ENCODE measurements around the gene OR6B2. TPM values are rescaled to one million over a fixed set of nuclear protein-coding genes. Genes with fewer than 3 reads are reported as not detected.

Gene OR6B2
- polyA plus RNA-seq, 1 donor from 2014 or later, result not detected

- Histone ChIP-seq H3K4me2 (ENCODE audit: low read length) (no peak overlapping the region), H3K27ac (ENCODE audit: low read length) (no peak overlapping the region), H2AFZ (ENCODE audit: low read depth, low read length) (no peak overlapping the region), H3K9ac (ENCODE audit: low read length) (no peak overlapping the region), H3K9me3 (ENCODE audit: low read length) (no peaks in the 10 kb centered on the region), H3K36me3 (ENCODE audit: insufficient read depth, low read length) (no peaks in the 10 kb centered on the region), H3K9me2 (ENCODE audit: insufficient read depth, low read length) (no peaks in the 10 kb centered on the region), H4K20me1 (ENCODE audit: insufficient read depth) (no peaks in the 10 kb centered on the region), H3K79me2 (replicated peaks; ENCODE audit: insufficient read depth, low read length) (no peaks in the 10 kb centered on the region), H3K4me3 (ENCODE audit: low read length) (no peak overlapping the region), H3K27me3 (ENCODE audit: insufficient read depth, low read depth, low read length) (no peaks in the 10 kb centered on the region), H3F3A (ENCODE audit: insufficient read depth, low read length, poor library complexity, severe bottlenecking) (no peaks in the 10 kb centered on the region)
- TF ChIP-seq TAF1 (IDR thresholded peaks at IDR 0.05; ENCODE audit: low read depth), result no peak
- TF ChIP-seq EP300 (conservative IDR thresholded peaks at IDR 0.05; ENCODE audit: poor library complexity, severe bottlenecking), result no peak
- no peak for TF ChIP-seq MXI1 (conservative IDR thresholded peaks at IDR 0.05; ENCODE audit: poor library complexity, severe bottlenecking)
- no peak for TF ChIP-seq RAD21 (conservative IDR thresholded peaks at IDR 0.05)
- TF ChIP-seq POLR2AphosphoS5 (IDR thresholded peaks at IDR 0.05), result no peak
These were observed 25.1 kb upstream of the OR6B2 start for GRCh38 chr2:240055177-240055917.

- Histone ChIP-seq H3K27ac (ENCODE audit: low read length) (no peak within 1 kb of the TSS), H3K9me2 (ENCODE audit: insufficient read depth, low read length) (no peaks in the 10 kb centered on the region), H3K4me2 (ENCODE audit: low read length) (no peak within 1 kb of the TSS), H3K79me2 (replicated peaks; ENCODE audit: insufficient read depth, low read length) (no peaks in the 10 kb centered on the region), H3F3A (ENCODE audit: insufficient read depth, low read length, poor library complexity, severe bottlenecking) (no peaks in the 10 kb centered on the region), H3K36me3 (ENCODE audit: insufficient read depth, low read length) (no peaks in the 10 kb centered on the region), H4K20me1 (ENCODE audit: insufficient read depth) (no peaks in the 10 kb centered on the region), H3K27me3 (ENCODE audit: insufficient read depth, low read depth, low read length) (no peaks in the 10 kb centered on the region), H2AFZ (ENCODE audit: low read depth, low read length) (no peak within 1 kb of the TSS), H3K4me3 (ENCODE audit: low read length) (no peak within 1 kb of the TSS), H3K9ac (ENCODE audit: low read length) (no peak within 1 kb of the TSS), H3K9me3 (ENCODE audit: low read length) (no peaks in the 10 kb centered on the region)
- TF ChIP-seq MXI1 (conservative IDR thresholded peaks at IDR 0.05; ENCODE audit: poor library complexity, severe bottlenecking) (no peak), EP300 (conservative IDR thresholded peaks at IDR 0.05; ENCODE audit: poor library complexity, severe bottlenecking) (no peak), TAF1 (IDR thresholded peaks at IDR 0.05; ENCODE audit: low read depth) (no peak), CTCF (IDR thresholded peaks at IDR 0.05; ENCODE audit: poor library complexity, severe bottlenecking) (no peak), RAD21 (conservative IDR thresholded peaks at IDR 0.05) (no peak), SMC3 (conservative IDR thresholded peaks at IDR 0.05; ENCODE audit: poor library complexity) (no peak), EZH2 (IDR thresholded peaks at IDR 0.05; ENCODE audit: borderline replicate concordance, insufficient read depth, low read length, poor library complexity, severe bottlenecking) (no peak), POLR2AphosphoS5 (IDR thresholded peaks at IDR 0.05) (no peak), REST (IDR thresholded peaks at IDR 0.05; ENCODE audit: borderline replicate concordance) (no peak)
These were observed 23.2 kb upstream of the OR6B2 start, which contains the start of gene OR6B3 for GRCh38 chr2:240053173-240054155. TSS of gene OR6B3 (minus strand) at chr2:240053521.

Measured in neural cell (in vitro differentiated cells).